ENCODE data around the gene PAM16. TPM values are rescaled to one million over a fixed set of nuclear protein-coding genes. Genes with fewer than 3 reads are reported as not detected.

The PAM16 gene
- total and polyA plus RNA-seq, 2 experiments from 2014 or later = 35.0 to 70.4 TPM

GRCh38 chr16:4385066-4385788, 34.1 kb upstream of the PAM16 start:
- H3K79me2 ChIP-seq = no peaks in the 10 kb centered on the region
- TF ChIP-seq EZH2 (IDR thresholded peaks at IDR 0.05; ENCODE audit: borderline replicate concordance) (no peak), CTCF (IDR thresholded peaks at IDR 0.05; ENCODE audit: poor library complexity) (no peak), EZH2phosphoT487 (IDR thresholded peaks at IDR 0.05; ENCODE audit: low read depth, severe bottlenecking, unreplicated experiment) (no peak)
- H3K27me3 ChIP-seq = no peaks in the 10 kb centered on the region
- H3K36me3 ChIP-seq (replicated peaks; ENCODE audit: insufficient read depth, low read depth) = no peaks in the 10 kb centered on the region
- no peak overlapping the region for H3K4me2 ChIP-seq
- H3K9me3 ChIP-seq (ENCODE audit: low read depth) = no peaks in the 10 kb centered on the region
- no peaks in the 10 kb centered on the region for H3K9me2 ChIP-seq (replicated peaks; ENCODE audit: insufficient read depth)
- no peak overlapping the region for H3K4me3 ChIP-seq
- no peak overlapping the region for H2AFZ ChIP-seq
- 80% methylated on average over 19 of the region's 20 CpGs for WGBS (ENCODE audit: low lambda C conversion rate, missing lambda C conversion rate)
- H3K27ac ChIP-seq = peak overlapping the region; percentile 86
- H3K4me1 ChIP-seq (ENCODE audit: insufficient read depth) = peaks cover 47% of the 10 kb centered on the region
- peaks cover 7% of the 10 kb centered on the region for H4K20me1 ChIP-seq (ENCODE audit: insufficient read depth, poor library complexity, severe bottlenecking)
- DNase-seq (ENCODE audit: low spot score) = no peak

- Histone ChIP-seq H3K79me2 (no peaks in the 10 kb centered on the region), H3K9me3 (ENCODE audit: low read depth) (no peaks in the 10 kb centered on the region), H3K27me3 (no peaks in the 10 kb centered on the region), H3K27ac (peak overlapping the region; percentile 86), H2AFZ (no peak overlapping the region), H3K4me3 (no peak overlapping the region), H3K9me2 (replicated peaks; ENCODE audit: insufficient read depth) (no peaks in the 10 kb centered on the region), H3K4me1 (ENCODE audit: insufficient read depth) (peaks cover 44% of the 10 kb centered on the region), H3K4me2 (no peak overlapping the region), H3K36me3 (replicated peaks; ENCODE audit: insufficient read depth, low read depth) (no peaks in the 10 kb centered on the region), H4K20me1 (ENCODE audit: insufficient read depth, poor library complexity, severe bottlenecking) (peaks cover 14% of the 10 kb centered on the region)
- 51% methylated on average over 19 of the region's 20 CpGs for WGBS (ENCODE audit: low lambda C conversion rate, missing lambda C conversion rate)
- TF ChIP-seq EZH2phosphoT487 (IDR thresholded peaks at IDR 0.05; ENCODE audit: low read depth, severe bottlenecking, unreplicated experiment) = no peak
- no peak for TF ChIP-seq CTCF (IDR thresholded peaks at IDR 0.05; ENCODE audit: poor library complexity)
- no peak for TF ChIP-seq EZH2 (IDR thresholded peaks at IDR 0.05; ENCODE audit: borderline replicate concordance)
- peak; percentile 72 for DNase-seq (ENCODE audit: low spot score)
These were observed 33.4 kb upstream of the PAM16 start for GRCh38 chr16:4384509-4384942.

- TF ChIP-seq EZH2phosphoT487 (IDR thresholded peaks at IDR 0.05; ENCODE audit: low read depth, severe bottlenecking, unreplicated experiment) (no peak), CTCF (IDR thresholded peaks at IDR 0.05; ENCODE audit: poor library complexity) (no peak), EZH2 (IDR thresholded peaks at IDR 0.05; ENCODE audit: borderline replicate concordance) (no peak)
- 98% methylated on average over 12 of the region's 12 CpGs for WGBS (ENCODE audit: low lambda C conversion rate, missing lambda C conversion rate)
- peak overlapping the region; percentile 86 for H3K27ac ChIP-seq
- peaks cover 37% of the 10 kb centered on the region for H3K4me1 ChIP-seq (ENCODE audit: insufficient read depth)
- H3K36me3 ChIP-seq (replicated peaks; ENCODE audit: insufficient read depth, low read depth) = no peaks in the 10 kb centered on the region
- peaks cover 3% of the 10 kb centered on the region for H3K79me2 ChIP-seq
- H3K4me2 ChIP-seq = no peak overlapping the region
- H2AFZ ChIP-seq = no peak overlapping the region
- no peaks in the 10 kb centered on the region for H3K9me2 ChIP-seq (replicated peaks; ENCODE audit: insufficient read depth)
- DNase-seq (ENCODE audit: low spot score) = no peak
- peaks cover 17% of the 10 kb centered on the region for H4K20me1 ChIP-seq (ENCODE audit: insufficient read depth, poor library complexity, severe bottlenecking)
- H3K27me3 ChIP-seq = no peaks in the 10 kb centered on the region
- H3K9me3 ChIP-seq (ENCODE audit: low read depth) = no peaks in the 10 kb centered on the region
- no peak overlapping the region for H3K4me3 ChIP-seq
These were observed 32.7 kb upstream of the PAM16 start for GRCh38 chr16:4383591-4384444.
